B cell (primary cell): Measurements from ENCODE around the gene RHOT2. TPM values are rescaled to one million over a fixed set of nuclear protein-coding genes. Genes with fewer than 3 reads are reported as not detected.
A peak's percentile ranks its signal among the peaks of the same experiment; 100 is the strongest.

ENCODE experiments used
- ATAC-seq: fragments of 200-7000 bp; cut with Tn5 transposase; one replicate; pipeline ENCODE4 v1.10.0; 2021; ENCODE audit warnings: low read depth, mild to moderate bottlenecking, moderate number of reproducible peaks, moderate library complexity
- CTCF ChIA-PET: fragments of 350-600 bp; sonication (Branson Sonifier 250); formaldehyde crosslinking; loops from one replicate; lab custom pipeline; 2021; ENCODE audit warnings: antibody characterized with exemption, inconsistent platforms; lab: Charles Lee
- POLR2A ChIA-PET: fragments of 350-600 bp; sonication (Branson Sonifier 250); formaldehyde crosslinking; loops from one replicate; lab custom pipeline; 2021; ENCODE audit warnings: antibody characterized with exemption; lab: Charles Lee
- DNase-seq: peaks from one replicate; pipeline ENCODE4 v3.0.0; 2013
- H2AFZ ChIP-seq: 2 replicates; pipeline ENCODE4 v1.6.1; 2012; ENCODE audit warnings: mild to moderate bottlenecking, low read depth, low read length; ENCODE audit not compliant: insufficient read depth, poor library complexity, severe bottlenecking
- H3K27ac ChIP-seq, 2 donors: 1 replicate in 1 of 2; 2 replicates in 1 of 2; pipeline ENCODE4 v1.5.1; 2012 to 2013; ENCODE audit warnings: low read length in 2 of 2, mild to moderate bottlenecking in 2 of 2, moderate library complexity in 1 of 2
- H3K27me3 ChIP-seq, 4 experiments: fragments of 200-600 bp in 1 of 4; sonication (generic) in 1 of 4; replicated peaks in 1 of 4; 1 replicate in 2 of 4; 2 replicates in 2 of 4; pipeline versions ENCODE4 v1.6.1 to v1.7.0; 2013 to 2016; ENCODE audit warnings: low read length in 3 of 4, mild to moderate bottlenecking in 2 of 4, mixed read lengths in 1 of 4, moderate library complexity in 1 of 4; ENCODE audit not compliant: insufficient read depth in 4 of 4, control insufficient read depth in 3 of 4; ENCODE audit errors: control extremely low read depth in 1 of 4
- H3K36me3 ChIP-seq, 2 experiments: replicated peaks in 1 of 2; 1 replicate in 1 of 2; 2 replicates in 1 of 2; pipeline versions ENCODE4 v1.6.1 to v1.7.1; 2013; ENCODE audit warnings: low read length in 1 of 2; ENCODE audit not compliant: insufficient read depth in 2 of 2, control insufficient read depth in 1 of 2; ENCODE audit errors: control extremely low read depth in 1 of 2, extremely low read depth in 1 of 2
- H3K4me1 ChIP-seq, 2 donors: fragments of 200-600 bp in 1 of 2; sonication (generic) in 1 of 2; 1 replicate in 1 of 2; 2 replicates in 1 of 2; pipeline versions ENCODE4 v1.5.1 to v1.6.1; 2013 to 2017; ENCODE audit warnings: low read length in 2 of 2; ENCODE audit not compliant: control insufficient read depth in 2 of 2, insufficient read depth in 2 of 2
- H3K4me2 ChIP-seq: replicated peaks from 2 replicates; pipeline ENCODE3; 2012; ENCODE audit warnings: mild to moderate bottlenecking, low read depth, low read length; ENCODE audit not compliant: poor library complexity, severe bottlenecking
- H3K4me3 ChIP-seq, 5 experiments: fragments of 200-600 bp in 1 of 5; sonication (generic) in 1 of 5; 1 replicate in 3 of 5; 2 replicates in 2 of 5; pipeline versions ENCODE4 v1.5.1 to v1.7.0; 2011 to 2016; ENCODE audit warnings: low read length in 4 of 5, mild to moderate bottlenecking in 4 of 5, low read depth in 2 of 5, control low read depth in 1 of 5, moderate library complexity in 1 of 5; ENCODE audit not compliant: insufficient read depth in 1 of 5; ENCODE audit errors: control extremely low read depth in 1 of 5, extremely low read depth in 1 of 5
- H3K79me2 ChIP-seq: fragments of 200-600 bp; sonication (generic); one replicate; pipeline ENCODE4 v1.6.0; 2016; ENCODE audit warnings: low read length; ENCODE audit not compliant: control insufficient read depth, insufficient read depth
- H3K9ac ChIP-seq: fragments of 200-600 bp; sonication (generic); 2 replicates; pipeline ENCODE4 v1.6.1; 2017; ENCODE audit warnings: mild to moderate bottlenecking, low read length, moderate library complexity
- H3K9me3 ChIP-seq, 3 donors: one replicate each; pipeline versions ENCODE4 v1.6.1 to v1.7.1; 2013; ENCODE audit warnings: low read length in 2 of 3; ENCODE audit not compliant: control insufficient read depth in 2 of 3, insufficient read depth in 1 of 3; ENCODE audit errors: control extremely low read depth in 1 of 3
- H4K20me1 ChIP-seq: 2 replicates; pipeline ENCODE4 v1.6.0; 2012; ENCODE audit warnings: mild to moderate bottlenecking, low read length; ENCODE audit not compliant: insufficient read depth, control insufficient read depth, poor library complexity, severe bottlenecking
- H3K27ac Mint-ChIP-seq: one replicate; pipeline ENCODE4 v1.8.0; 2021; ENCODE audit warnings: mixed read lengths
- H3K27me3 Mint-ChIP-seq: one replicate; pipeline ENCODE4 v1.8.0; 2021; ENCODE audit warnings: mixed read lengths
- H3K4me1 Mint-ChIP-seq: one replicate; pipeline ENCODE4 v1.8.0; 2021; ENCODE audit warnings: mixed read lengths
- H3K4me3 Mint-ChIP-seq: one replicate; pipeline ENCODE4 v1.8.0; 2021; ENCODE audit warnings: mixed read lengths
- H3K9me3 Mint-ChIP-seq: one replicate; pipeline ENCODE4 v1.8.0; 2022; ENCODE audit warnings: mixed read lengths; ENCODE audit not compliant: insufficient read depth
- EZH2 ChIP-seq: IDR thresholded peaks from 2 replicates; pipeline ENCODE4 v1.6.1; 2012; ENCODE audit warnings: borderline replicate concordance, low read depth, mild to moderate bottlenecking, moderate library complexity, low read length; ENCODE audit not compliant: insufficient read depth, poor library complexity, severe bottlenecking
- WGBS: methylation state at CpG from one replicate; pipeline ENCODE4 v1.1.5; 2013; ENCODE audit warnings: missing lambda C conversion rate; ENCODE audit not compliant: insufficient coverage; 5-methylcytosine and 5-hydroxymethylcytosine counted together
- intact Hi-C: fragments of 100-400 bp; cut with micrococcal nuclease; formaldehyde crosslinking; loops from one replicate; pipeline ENCODE4 v1.10.0; 2022
- polyA plus RNA-seq: library from polyadenylated mRNA; depleted of rRNA; stranded (reverse); fragments of >200 nt; gene quantifications from 2 replicates; pipeline ENCODE4 v1.2.3, GENCODE V29; 2012
- total RNA-seq, 2 donors: library from RNA; stranded (reverse); fragments of 120-200 nt in 1 of 2; gene quantifications; 1 replicate in 1 of 2; 2 replicates in 1 of 2; pipeline versions ENCODE4 v1.2.3 to v1.2.4, GENCODE V29; 2013 to 2022
- TF ChIP-seq, protein P1 (sequence below): fragments of 200-600 bp; IDR thresholded peaks from one replicate; pipeline ENCODE4 v1.8.0; 2022; ENCODE audit warnings: antibody characterized with exemption, mild to moderate bottlenecking

Gene RHOT2
- total and polyA plus RNA-seq, 2 donors (not counting 1 experiment from before 2014, with no cell fraction given): 207 to 461 TPM

- H3K27ac ChIP-seq: peak overlapping the region; percentile 41 to 79
- Mint-ChIP-seq H3K27me3 (no peaks in the 10 kb centered on the region), H3K9me3 (no peaks in the 10 kb centered on the region), H3K4me3 (peak overlapping the region; percentile 86), H3K27ac (peak overlapping the region; percentile 92), H3K4me1 (peaks cover 12% of the 10 kb centered on the region)
- H3K4me3 ChIP-seq: peak overlapping the region in 4 of 5 experiments; percentile 10 to 84 (median 76)
- CTCF ChIA-PET: interaction anchor here (0.6 to 2.4 kb wide), 2 partner anchors 14 to 484 kb away, joined by 3 to 7 read pairs; no protein-coding TSS in a partner anchor
- H3K4me1 ChIP-seq: peaks cover 15 to 25% of the 10 kb centered on the region in 2 donors
- H2AFZ ChIP-seq: peak overlapping the region; percentile 94
- TF ChIP-seq, protein P1, sequence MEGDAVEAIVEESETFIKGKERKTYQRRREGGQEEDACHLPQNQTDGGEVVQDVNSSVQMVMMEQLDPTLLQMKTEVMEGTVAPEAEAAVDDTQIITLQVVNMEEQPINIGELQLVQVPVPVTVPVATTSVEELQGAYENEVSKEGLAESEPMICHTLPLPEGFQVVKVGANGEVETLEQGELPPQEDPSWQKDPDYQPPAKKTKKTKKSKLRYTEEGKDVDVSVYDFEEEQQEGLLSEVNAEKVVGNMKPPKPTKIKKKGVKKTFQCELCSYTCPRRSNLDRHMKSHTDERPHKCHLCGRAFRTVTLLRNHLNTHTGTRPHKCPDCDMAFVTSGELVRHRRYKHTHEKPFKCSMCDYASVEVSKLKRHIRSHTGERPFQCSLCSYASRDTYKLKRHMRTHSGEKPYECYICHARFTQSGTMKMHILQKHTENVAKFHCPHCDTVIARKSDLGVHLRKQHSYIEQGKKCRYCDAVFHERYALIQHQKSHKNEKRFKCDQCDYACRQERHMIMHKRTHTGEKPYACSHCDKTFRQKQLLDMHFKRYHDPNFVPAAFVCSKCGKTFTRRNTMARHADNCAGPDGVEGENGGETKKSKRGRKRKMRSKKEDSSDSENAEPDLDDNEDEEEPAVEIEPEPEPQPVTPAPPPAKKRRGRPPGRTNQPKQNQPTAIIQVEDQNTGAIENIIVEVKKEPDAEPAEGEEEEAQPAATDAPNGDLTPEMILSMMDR: no peak
- no peak for TF ChIP-seq EZH2
- intact Hi-C loops: loop anchor here (1.0 to 5.0 kb wide), 3 partner anchors 18 to 275 kb away; partner anchors contain the start of gene WDR90
- peaks cover 0 to 21% of the 10 kb centered on the region in 2 experiments for H3K36me3 ChIP-seq
- POLR2A ChIA-PET: interaction anchor here (0.7 to 1.6 kb wide), 2 partner anchors 17 to 30 kb away, joined by 3 to 4 read pairs; partner anchors contain the start of gene JMJD8
- DNase-seq (no peak), ATAC-seq (no peak)
- WGBS: 93% methylated on average over 21 of the region's 22 CpGs
- H4K20me1 ChIP-seq: peaks cover 31% of the 10 kb centered on the region
- peak overlapping the region; percentile 91 for H3K9ac ChIP-seq
- no peaks in the 10 kb centered on the region for H3K27me3 ChIP-seq
- peaks cover 5% of the 10 kb centered on the region for H3K79me2 ChIP-seq
- H3K4me2 ChIP-seq: peak overlapping the region; percentile 99
- H3K9me3 ChIP-seq: no peaks in the 10 kb centered on the region
Measured at GRCh38 chr16:667113-667779, 686 bp upstream of the RHOT2 start.
